Hepatocyte (in vitro differentiated cells): ENCODE measurements around the gene NCOA3. TPM values are rescaled to one million over a fixed set of nuclear protein-coding genes. Genes with fewer than 3 reads are reported as not detected.

Source experiments
- DNase-seq: peaks from one replicate; pipeline ENCODE4 v3.0.0-alpha.2; 2016; ENCODE audit warnings: low spot score
- H2AFZ ChIP-seq: fragments of 200-600 bp; sonication (generic); 2 replicates; pipeline ENCODE4 v1.6.0; 2016; ENCODE audit warnings: antibody characterized with exemption, mild to moderate bottlenecking
- H3K27ac ChIP-seq: fragments of 200-600 bp; sonication (generic); 2 replicates; pipeline ENCODE4 v1.5.1; 2016; ENCODE audit warnings: mild to moderate bottlenecking
- H3K27me3 ChIP-seq: fragments of 200-600 bp; sonication (generic); 2 replicates; pipeline ENCODE4 v1.6.1; 2016
- H3K36me3 ChIP-seq: fragments of 200-600 bp; sonication (generic); replicated peaks from 2 replicates; pipeline ENCODE4 v1.5.1; 2016; ENCODE audit warnings: low read depth; ENCODE audit not compliant: insufficient read depth
- H3K4me1 ChIP-seq: fragments of 200-600 bp; sonication (generic); 2 replicates; pipeline ENCODE4 v1.5.1; 2016; ENCODE audit warnings: mild to moderate bottlenecking, moderate library complexity; ENCODE audit not compliant: insufficient read depth
- H3K4me2 ChIP-seq: fragments of 200-600 bp; sonication (generic); 2 replicates; pipeline ENCODE4 v1.6.0; 2016
- H3K4me3 ChIP-seq: fragments of 200-600 bp; sonication (generic); 2 replicates; pipeline ENCODE4 v1.5.1; 2016; ENCODE audit warnings: mild to moderate bottlenecking
- H3K79me2 ChIP-seq: fragments of 200-600 bp; sonication (generic); 2 replicates; pipeline ENCODE4 v1.6.0; 2017; ENCODE audit warnings: mild to moderate bottlenecking
- H3K9me2 ChIP-seq: fragments of 200-600 bp; sonication (generic); replicated peaks from 2 replicates; pipeline ENCODE4 v1.6.0; 2017; ENCODE audit warnings: mild to moderate bottlenecking; ENCODE audit not compliant: insufficient read depth
- H3K9me3 ChIP-seq: fragments of 200-600 bp; sonication (generic); 2 replicates; pipeline ENCODE4 v1.5.1; 2016; ENCODE audit warnings: low read depth, mild to moderate bottlenecking
- H4K20me1 ChIP-seq: fragments of 200-600 bp; sonication (generic); 2 replicates; pipeline ENCODE4 v1.6.0; 2016; ENCODE audit warnings: mild to moderate bottlenecking; ENCODE audit not compliant: insufficient read depth, poor library complexity, severe bottlenecking
- CTCF ChIP-seq: fragments of 200-600 bp; sonication (generic); IDR thresholded peaks from 2 replicates; pipeline ENCODE4 v1.5.1; 2016; ENCODE audit warnings: antibody characterized with exemption, mild to moderate bottlenecking; ENCODE audit not compliant: poor library complexity
- EZH2 ChIP-seq: fragments of 200-600 bp; sonication (generic); IDR thresholded peaks from 2 replicates; pipeline ENCODE4 v1.6.1; 2016; ENCODE audit warnings: antibody characterized with exemption, mild to moderate bottlenecking, borderline replicate concordance
- EZH2phosphoT487 ChIP-seq: fragments of 200-600 bp; sonication (generic); IDR thresholded peaks from one replicate; pipeline ENCODE4 v1.6.1; 2018; ENCODE audit warnings: antibody characterized with exemption, mild to moderate bottlenecking, low read depth, moderate library complexity; ENCODE audit not compliant: unreplicated experiment, severe bottlenecking
- WGBS: methylation state at CpG from one replicate; pipeline ENCODE4 v1.1.6; 2016; ENCODE audit warnings: low lambda C conversion rate; ENCODE audit errors: missing lambda C conversion rate; 5-methylcytosine and 5-hydroxymethylcytosine counted together
- polyA plus RNA-seq: library from polyadenylated mRNA; unstranded; fragments of >200 nt; fragmentation: Nextera tagmentation; extraction: Ambion mirVana; gene quantifications from 2 replicates; pipeline ENCODE4 v1.2.1, GENCODE V29; 2016
- total RNA-seq: library from RNA; depleted of rRNA; stranded (reverse); fragments of >200 nt; gene quantifications from 2 replicates; pipeline ENCODE4 v1.2.3, GENCODE V29; 2014

Gene NCOA3
- total and polyA plus RNA-seq, 2 experiments from 2014 or later = 12.7 to 28.6 TPM

- Histone ChIP-seq H3K9me3 (no peaks in the 10 kb centered on the region), H3K9me2 (no peaks in the 10 kb centered on the region), H2AFZ (no peak overlapping the region), H3K27ac (no peak overlapping the region), H3K79me2 (peaks cover 96% of the 10 kb centered on the region), H3K4me3 (no peak overlapping the region), H3K27me3 (no peaks in the 10 kb centered on the region), H3K36me3 (no peaks in the 10 kb centered on the region), H3K4me1 (no peaks in the 10 kb centered on the region), H3K4me2 (no peak overlapping the region), H4K20me1 (peaks cover 6% of the 10 kb centered on the region)
- no peak for DNase-seq
- no peak for TF ChIP-seq CTCF
- no peak for TF ChIP-seq EZH2phosphoT487
- TF ChIP-seq EZH2 = no peak
- 89% methylated on average over 4 of the region's 4 CpGs for WGBS
Measured at GRCh38 chr20:47561603-47562583, 60.2 kb downstream of the NCOA3 start.

DNA sequence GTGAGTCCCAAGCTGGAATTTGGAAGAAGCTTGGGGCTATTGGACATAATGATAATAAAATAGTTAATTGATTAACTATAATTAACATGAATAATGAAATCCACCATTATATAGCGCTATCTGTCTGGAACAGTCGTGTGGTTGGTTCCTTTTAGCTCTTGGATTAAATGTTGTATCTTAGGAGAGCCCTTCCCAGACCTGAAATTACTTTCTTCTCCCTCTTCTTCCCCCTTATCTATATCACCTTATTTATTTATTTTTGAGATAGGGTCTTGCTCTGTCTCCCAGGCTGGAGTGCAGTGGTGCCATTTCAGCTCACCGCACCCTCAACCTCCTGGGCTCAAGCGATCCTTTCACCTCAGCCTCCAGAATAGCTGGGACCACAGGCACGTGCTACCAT, 64.6 kb downstream of the NCOA3 start:
- TF ChIP-seq CTCF (no peak), EZH2 (no peak), EZH2phosphoT487 (no peak)
- H3K9me3 ChIP-seq = no peaks in the 10 kb centered on the region
- H3K27ac ChIP-seq = no peak overlapping the region
- H3K4me1 ChIP-seq = peaks cover 6% of the 10 kb centered on the region
- H3K27me3 ChIP-seq = no peaks in the 10 kb centered on the region
- no peak for DNase-seq
- no peak overlapping the region for H2AFZ ChIP-seq
- H3K4me3 ChIP-seq = no peak overlapping the region
- H4K20me1 ChIP-seq = peaks cover 6% of the 10 kb centered on the region
- H3K4me2 ChIP-seq = no peak overlapping the region
- H3K79me2 ChIP-seq = peaks cover 91% of the 10 kb centered on the region
- WGBS = 87% methylated on average over 5 of the region's 5 CpGs
- H3K36me3 ChIP-seq = no peaks in the 10 kb centered on the region
- H3K9me2 ChIP-seq = no peaks in the 10 kb centered on the region

GRCh38 chr20:47568019-47568418, 66.3 kb downstream of the NCOA3 start:
- peak; percentile 28 for DNase-seq
- Histone ChIP-seq H3K79me2 (peaks cover 88% of the 10 kb centered on the region), H3K4me3 (no peak overlapping the region), H3K9me2 (no peaks in the 10 kb centered on the region), H3K27ac (peak overlapping the region; percentile 52), H3K4me1 (peaks cover 6% of the 10 kb centered on the region), H3K4me2 (no peak overlapping the region), H3K9me3 (no peaks in the 10 kb centered on the region), H2AFZ (no peak overlapping the region), H3K27me3 (no peaks in the 10 kb centered on the region), H4K20me1 (peaks cover 3% of the 10 kb centered on the region), H3K36me3 (no peaks in the 10 kb centered on the region)
- TF ChIP-seq EZH2phosphoT487 (no peak), CTCF (no peak), EZH2 (no peak)
- WGBS = 50% methylated on average over 2 of the region's 2 CpGs
